SK-N-SH (cell line): ENCODE measurements around the gene CAPN7. TPM values are rescaled to one million over a fixed set of nuclear protein-coding genes. Genes with fewer than 3 reads are reported as not detected.

Source experiments
- CTCF ChIA-PET: fragments of 300-600, 350-600 bp; formaldehyde crosslinking; extraction: SDS; loops from one replicate; lab custom pipeline; 2021; lab: Yijun Ruan, JAX
- POLR2A ChIA-PET: fragments of 350-600 bp; sonication (Branson Sonifier 250); formaldehyde crosslinking; extraction: SDS; loops from one replicate; lab custom pipeline; 2020; ENCODE audit warnings: antibody characterized with exemption, inconsistent platforms; lab: Yijun Ruan, JAX
- DNase-seq: peaks from one replicate; pipeline ENCODE4 v3.0.0; 2012
- H2AFZ ChIP-seq: fragments of 200-600 bp; sonication (generic); 2 replicates; pipeline ENCODE4 v1.8.1; 2016; ENCODE audit warnings: antibody characterized with exemption, mild to moderate bottlenecking, low read depth
- H3F3A ChIP-seq: fragments of 200-600 bp; sonication (generic); replicated peaks from 2 replicates; pipeline ENCODE3; 2016; ENCODE audit warnings: antibody characterized with exemption, mild to moderate bottlenecking; ENCODE audit not compliant: insufficient read depth
- H3K27ac ChIP-seq, 2 experiments: fragments of 200-500 bp in 1 of 2; fragments of 200-600 bp in 1 of 2; sonication (Bioruptor generic) in 1 of 2; sonication (generic), shearing (Covaris generic) in 1 of 2; 2 replicates each; pipeline versions ENCODE4 v1.5.1 to v1.6.1; 2014 to 2016; ENCODE audit warnings: low read depth in 2 of 2, inconsistent platforms in 1 of 2, low read length in 1 of 2, mild to moderate bottlenecking in 1 of 2, mixed read lengths in 1 of 2
- H3K27me3 ChIP-seq: fragments of 200-600 bp; sonication (generic), shearing (Covaris generic); 2 replicates; pipeline ENCODE4 v1.6.1; 2016; ENCODE audit warnings: mixed run types; ENCODE audit not compliant: insufficient read depth
- H3K36me3 ChIP-seq, 2 experiments: fragments of 200-500 bp in 1 of 2; fragments of 200-600 bp in 1 of 2; sonication (Bioruptor generic) in 1 of 2; sonication (generic) in 1 of 2; replicated peaks in 1 of 2; 2 replicates each; pipeline versions ENCODE3 to v1.5.1; 2014 to 2016; ENCODE audit warnings: low read length in 1 of 2, mild to moderate bottlenecking in 1 of 2; ENCODE audit not compliant: insufficient read depth in 2 of 2, control insufficient read depth in 1 of 2
- H3K4me1 ChIP-seq, 2 experiments: fragments of 200-500 bp in 1 of 2; fragments of 200-600 bp in 1 of 2; sonication (Bioruptor generic) in 1 of 2; sonication (generic), shearing (Covaris generic) in 1 of 2; 2 replicates each; pipeline versions ENCODE4 v1.5.1 to v1.6.1; 2014 to 2016; ENCODE audit warnings: low read depth in 1 of 2, low read length in 1 of 2, mixed run types in 1 of 2; ENCODE audit not compliant: insufficient read depth in 2 of 2, control insufficient read depth in 1 of 2
- H3K4me2 ChIP-seq: fragments of 200-600 bp; sonication (generic), shearing (Covaris generic); 2 replicates; pipeline ENCODE4 v1.6.1; 2017; ENCODE audit warnings: mixed run types
- H3K4me3 ChIP-seq, 2 experiments: fragments of 200-500 bp in 1 of 2; fragments of 200-600 bp in 1 of 2; sonication (Bioruptor generic) in 1 of 2; sonication (generic), shearing (Covaris generic) in 1 of 2; 2 replicates each; pipeline versions ENCODE4 v1.5.1 to v1.8.1; 2014 to 2016; ENCODE audit warnings: low read depth in 2 of 2, inconsistent platforms in 1 of 2, low read length in 1 of 2, mild to moderate bottlenecking in 1 of 2, mixed read lengths in 1 of 2, moderate library complexity in 1 of 2
- H3K79me2 ChIP-seq: fragments of 200-600 bp; sonication (generic); 2 replicates; pipeline ENCODE4 v1.8.1; 2017; ENCODE audit warnings: mild to moderate bottlenecking; ENCODE audit not compliant: insufficient read depth
- H3K9ac ChIP-seq: fragments of 200-600 bp; sonication (generic); 2 replicates; pipeline ENCODE4 v1.6.1; 2017; ENCODE audit warnings: mixed run types
- H3K9me2 ChIP-seq: fragments of 200-600 bp; sonication (generic); 2 replicates; pipeline ENCODE4 v1.6.1; 2017; ENCODE audit warnings: mixed run types
- H3K9me3 ChIP-seq: fragments of 200-600 bp; sonication (generic); 2 replicates; pipeline ENCODE4 v1.6.1; 2017; ENCODE audit warnings: mixed run types, mild to moderate bottlenecking, moderate library complexity
- H4K20me1 ChIP-seq: fragments of 200-600 bp; sonication (generic); 2 replicates; pipeline ENCODE4 v1.6.1; 2017; ENCODE audit warnings: mild to moderate bottlenecking, mixed run types; ENCODE audit not compliant: insufficient read depth
- CHD2 ChIP-seq: fragments of 150-350 bp; IDR thresholded peaks from 2 replicates; pipeline ENCODE4 v1.6.1; 2018; ENCODE audit warnings: low read length; ENCODE audit not compliant: partially characterized antibody
- ELF1 ChIP-seq: IDR thresholded peaks from 2 replicates; pipeline ENCODE4 v1.4.0; 2012
- EP300 ChIP-seq, 2 experiments: IDR thresholded peaks; 2 replicates each; pipeline versions ENCODE4 v1.4.0 to v1.6.1; 2012; ENCODE audit warnings: borderline replicate concordance in 1 of 2, low read depth in 1 of 2, low read length in 1 of 2
- EZH2phosphoT487 ChIP-seq: fragments of 200-600 bp; sonication (generic); IDR thresholded peaks from 2 replicates; pipeline ENCODE4 v1.6.1; 2017; ENCODE audit warnings: low read depth, mixed run types, mild to moderate bottlenecking, antibody characterized with exemption, moderate library complexity, borderline replicate concordance
- GABPA ChIP-seq: IDR thresholded peaks from 2 replicates; pipeline ENCODE4 v1.4.0; 2012; ENCODE audit warnings: low read depth, mild to moderate bottlenecking
- MXI1 ChIP-seq: IDR thresholded peaks from 2 replicates; pipeline ENCODE4 v1.6.1; 2012; ENCODE audit warnings: mild to moderate bottlenecking, low read depth, low read length, improper control_type of control experiment
- POLR2AphosphoS5 ChIP-seq: IDR thresholded peaks from 2 replicates; pipeline ENCODE4 v1.6.1; 2012; ENCODE audit warnings: low read depth, low read length
- REST ChIP-seq: IDR thresholded peaks from 2 replicates; pipeline ENCODE4 v1.6.1; 2012; ENCODE audit warnings: mild to moderate bottlenecking, low read depth, low read length, moderate library complexity
- RXRA ChIP-seq: IDR thresholded peaks from 2 replicates; pipeline ENCODE4 v1.4.0; 2012; ENCODE audit warnings: low read depth, mild to moderate bottlenecking, borderline replicate concordance
- SMC3 ChIP-seq: IDR thresholded peaks from 2 replicates; pipeline ENCODE4 v1.6.1; 2012; ENCODE audit warnings: low read depth, low read length, improper control_type of control experiment
- TAF1 ChIP-seq: IDR thresholded peaks from 2 replicates; pipeline ENCODE4 v1.6.1; 2012; ENCODE audit warnings: low read depth, mild to moderate bottlenecking, low read length, moderate library complexity, borderline replicate concordance
- TCF12 ChIP-seq: IDR thresholded peaks from 2 replicates; pipeline ENCODE4 v1.4.0; 2012
- USF2 ChIP-seq: fragments of 150-350 bp; IDR thresholded peaks from 2 replicates; pipeline ENCODE4 v1.6.1; 2017; ENCODE audit warnings: antibody characterized with exemption, low read length, low read depth, borderline replicate concordance
- YY1 ChIP-seq: IDR thresholded peaks from 2 replicates; pipeline ENCODE4 v1.4.0; 2012; ENCODE audit warnings: low read depth, mild to moderate bottlenecking
- WGBS: methylation state at CpG from one replicate; pipeline ENCODE4 v1.1.6; 2017; ENCODE audit warnings: low lambda C conversion rate; 5-methylcytosine and 5-hydroxymethylcytosine counted together
- polyA plus RNA-seq, 3 experiments: library from polyadenylated mRNA; depleted of rRNA; stranded (reverse); fragments of >200 nt; gene quantifications; 2 replicates each; pipeline ENCODE4 v1.2.3, GENCODE V29; 2012
- TF ChIP-seq, protein P1 (sequence below): IDR thresholded peaks from 2 replicates; pipeline ENCODE4 v1.4.0; 2012; ENCODE audit warnings: low read depth

CAPN7 gene
- polyA plus RNA-seq, 1 of the 3 experiments (the other 2 are of a cell fraction), result 7.3 TPM

- no peaks in the 10 kb centered on the region for H4K20me1 ChIP-seq
- no peaks in the 10 kb centered on the region for H3K4me1 ChIP-seq
- H3K79me2 ChIP-seq, result peaks cover 12% of the 10 kb centered on the region; the same call in 1 of the 2 replicates
- no peak overlapping the region for H3K27ac ChIP-seq
- no peaks in the 10 kb centered on the region for H3K9me3 ChIP-seq
- peaks cover 74 to 82% of the 10 kb centered on the region in 2 experiments for H3K36me3 ChIP-seq
- H3K4me3 ChIP-seq, result no peak overlapping the region
- ChIA-PET CTCF (interaction anchor here (1.2 to 3.7 kb wide), 2 partner anchors 17 to 36 kb away, joined by 3 to 19 read pairs; no protein-coding TSS in a partner anchor), POLR2A (interaction anchor here (0.6 kb wide), 1 partner anchor 323 kb away, joined by 3 read pairs; no protein-coding TSS in a partner anchor)
- H3K9ac ChIP-seq, result no peak overlapping the region
- no peaks in the 10 kb centered on the region for H3K27me3 ChIP-seq
- peaks cover 9% of the 10 kb centered on the region for H3F3A ChIP-seq
- no peaks in the 10 kb centered on the region for H3K9me2 ChIP-seq
- no peak for DNase-seq
- TF ChIP-seq MXI1, result no peak
- TF ChIP-seq REST, result no peak
- TF ChIP-seq USF2, result no peak
- TF ChIP-seq TAF1, result no peak
- no peak for TF ChIP-seq TCF12
- TF ChIP-seq POLR2AphosphoS5, result no peak
- no peak for TF ChIP-seq ELF1
- TF ChIP-seq RXRA, result no peak
- no peak for TF ChIP-seq SMC3
- no peak for TF ChIP-seq GABPA
- TF ChIP-seq, protein P1, sequence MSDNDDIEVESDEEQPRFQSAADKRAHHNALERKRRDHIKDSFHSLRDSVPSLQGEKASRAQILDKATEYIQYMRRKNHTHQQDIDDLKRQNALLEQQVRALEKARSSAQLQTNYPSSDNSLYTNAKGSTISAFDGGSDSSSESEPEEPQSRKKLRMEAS, result no peak
- no peak for TF ChIP-seq EP300 (IDR thresholded peaks at IDR 0.05; ENCODE audit: borderline replicate concordance in 1 of 2, low read depth in 1 of 2, low read length in 1 of 2)
- TF ChIP-seq CHD2, result no peak
- no peak for TF ChIP-seq YY1
- TF ChIP-seq EZH2phosphoT487, result no peak
- WGBS, result 100% methylated on average over 2 of the region's 2 CpGs
- H3K4me2 ChIP-seq, result no peak overlapping the region
- H2AFZ ChIP-seq, result no peak overlapping the region
These were observed 14.6 kb downstream of the CAPN7 start for GRCh38 chr3:15220661-15221060.
